A673 (cell line): ENCODE data around the gene DNAJC21. TPM values are rescaled to one million over a fixed set of nuclear protein-coding genes. Genes with fewer than 3 reads are reported as not detected.

ENCODE experiments used
- BruUV-seq: library from RNA; stranded (reverse); fragments of 400-500 nt; replicated peaks from 2 replicates; lab custom pipeline; 2021; lab: Mats Ljungman, UMichigan
- CTCF ChIA-PET: fragments of 300-600 bp; sonication (Branson Sonifier 250); formaldehyde crosslinking; loops from one replicate; lab custom pipeline; 2022; ENCODE audit warnings: antibody characterized with exemption; lab: Charles Lee
- POLR2A ChIA-PET: fragments of 300-600 bp; sonication (Branson Sonifier 250); formaldehyde crosslinking; loops from one replicate; lab custom pipeline; 2022; ENCODE audit warnings: antibody characterized with exemption; ENCODE audit not compliant: low non-redundant PET; lab: Charles Lee
- DNase-seq: peaks from one replicate; pipeline ENCODE4 v3.0.0-alpha.2; 2015; ENCODE audit warnings: low spot score
- H3K27ac ChIP-seq: fragments of 200-600 bp; sonication (generic); 2 replicates; pipeline ENCODE4 v1.5.1; 2016; ENCODE audit warnings: mixed run types, low read depth, mild to moderate bottlenecking, mixed read lengths, antibody characterized with exemption, low read length; ENCODE audit not compliant: poor library complexity, severe bottlenecking
- H3K27me3 ChIP-seq: fragments of 200-600 bp; sonication (generic); replicated peaks from 2 replicates; pipeline ENCODE4 v1.6.1; 2017; ENCODE audit warnings: mixed run types, low read depth, mild to moderate bottlenecking, mixed read lengths, antibody characterized with exemption, low read length; ENCODE audit not compliant: insufficient read depth, poor library complexity
- H3K36me3 ChIP-seq: fragments of 200-600 bp; sonication (generic); 2 replicates; pipeline ENCODE4 v1.6.1; 2016; ENCODE audit warnings: mixed run types, mild to moderate bottlenecking, mixed read lengths, antibody characterized with exemption, low read length; ENCODE audit not compliant: insufficient read depth, poor library complexity, severe bottlenecking
- H3K4me1 ChIP-seq: fragments of 200-600 bp; sonication (generic); 2 replicates; pipeline ENCODE4 v1.6.1; 2017; ENCODE audit warnings: mixed run types, mild to moderate bottlenecking, mixed read lengths, antibody characterized with exemption, low read length; ENCODE audit not compliant: insufficient read depth, poor library complexity, severe bottlenecking
- H3K4me3 ChIP-seq: fragments of 200-600 bp; sonication (generic); 2 replicates; pipeline ENCODE4 v1.5.1; 2016; ENCODE audit warnings: low read depth, mixed run types, mild to moderate bottlenecking, mixed read lengths, low read length; ENCODE audit not compliant: poor library complexity, severe bottlenecking
- H3K9me3 ChIP-seq: fragments of 200-600 bp; sonication (generic); 2 replicates; pipeline ENCODE4 v1.6.1; 2016; ENCODE audit warnings: mixed run types, low read depth, mild to moderate bottlenecking, mixed read lengths, antibody characterized with exemption, low read length; ENCODE audit not compliant: poor library complexity, severe bottlenecking
- EZH2 ChIP-seq: fragments of 200-600 bp; sonication (generic); IDR thresholded peaks from 2 replicates; pipeline ENCODE4 v1.6.1; 2017; ENCODE audit warnings: borderline replicate concordance, low read depth, mild to moderate bottlenecking, mixed read lengths, antibody characterized with exemption, low read length; ENCODE audit not compliant: poor library complexity, severe bottlenecking
- intact Hi-C: fragments of 100-400 bp; cut with micrococcal nuclease; formaldehyde crosslinking; loops from one replicate; pipeline ENCODE4 v1.10.0; 2022; ENCODE audit not compliant: unreplicated experiment
- total RNA-seq: library from RNA; stranded (reverse); gene quantifications from 2 replicates; pipeline ENCODE4 v1.2.3, GENCODE V29; 2021
- TF ChIP-seq, protein P1 (sequence below): fragments of 300-800, 200-600 bp; sonication (generic); conservative IDR thresholded peaks from 2 replicates; pipeline ENCODE4 v1.5.1; 2017; ENCODE audit warnings: low read depth, mild to moderate bottlenecking, antibody characterized with exemption, low read length, moderate library complexity, mixed read lengths

The DNAJC21 gene
- total RNA-seq, 1 experiment from 2014 or later: 48.7 TPM

DNA sequence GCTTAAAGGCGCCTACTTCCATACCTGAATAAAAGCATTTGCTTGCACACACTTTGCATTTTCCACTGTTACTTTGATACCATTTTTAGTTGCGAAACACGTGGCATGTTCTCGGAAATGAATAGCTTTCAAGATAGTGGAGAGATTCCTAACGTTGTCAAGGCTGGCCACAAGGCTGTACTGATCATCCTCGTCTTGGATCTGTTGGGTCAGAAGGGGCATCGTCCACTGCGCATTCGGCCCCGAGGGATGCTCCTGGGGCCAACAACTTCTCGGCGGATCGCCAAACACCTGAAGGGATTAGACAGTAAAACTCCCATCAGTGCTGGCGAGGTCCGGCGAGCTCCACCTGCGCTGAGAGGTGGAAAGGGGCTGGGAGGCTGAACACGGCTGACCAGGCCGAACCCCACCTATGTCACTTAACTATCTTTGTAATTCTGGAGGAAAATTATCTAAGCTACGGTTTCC lies 14.7 kb upstream of the DNAJC21 start:
- BruUV-seq: no TSS peak
- DNase-seq: peak; percentile 21
- Histone ChIP-seq H3K27ac (peak overlapping the region; percentile 89), H3K36me3 (peaks cover 48% of the 10 kb centered on the region), H3K4me1 (peaks cover 15% of the 10 kb centered on the region), H3K27me3 (no peaks in the 10 kb centered on the region), H3K4me3 (peak overlapping the region; percentile 87), H3K9me3 (no peaks in the 10 kb centered on the region)
- CTCF ChIA-PET: no interaction called here
- intact Hi-C loops: no loop called here
- TF ChIP-seq EZH2: no peak
- TF ChIP-seq, protein P1, sequence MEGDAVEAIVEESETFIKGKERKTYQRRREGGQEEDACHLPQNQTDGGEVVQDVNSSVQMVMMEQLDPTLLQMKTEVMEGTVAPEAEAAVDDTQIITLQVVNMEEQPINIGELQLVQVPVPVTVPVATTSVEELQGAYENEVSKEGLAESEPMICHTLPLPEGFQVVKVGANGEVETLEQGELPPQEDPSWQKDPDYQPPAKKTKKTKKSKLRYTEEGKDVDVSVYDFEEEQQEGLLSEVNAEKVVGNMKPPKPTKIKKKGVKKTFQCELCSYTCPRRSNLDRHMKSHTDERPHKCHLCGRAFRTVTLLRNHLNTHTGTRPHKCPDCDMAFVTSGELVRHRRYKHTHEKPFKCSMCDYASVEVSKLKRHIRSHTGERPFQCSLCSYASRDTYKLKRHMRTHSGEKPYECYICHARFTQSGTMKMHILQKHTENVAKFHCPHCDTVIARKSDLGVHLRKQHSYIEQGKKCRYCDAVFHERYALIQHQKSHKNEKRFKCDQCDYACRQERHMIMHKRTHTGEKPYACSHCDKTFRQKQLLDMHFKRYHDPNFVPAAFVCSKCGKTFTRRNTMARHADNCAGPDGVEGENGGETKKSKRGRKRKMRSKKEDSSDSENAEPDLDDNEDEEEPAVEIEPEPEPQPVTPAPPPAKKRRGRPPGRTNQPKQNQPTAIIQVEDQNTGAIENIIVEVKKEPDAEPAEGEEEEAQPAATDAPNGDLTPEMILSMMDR: no peak
- POLR2A ChIA-PET: no interaction called here

DNA sequence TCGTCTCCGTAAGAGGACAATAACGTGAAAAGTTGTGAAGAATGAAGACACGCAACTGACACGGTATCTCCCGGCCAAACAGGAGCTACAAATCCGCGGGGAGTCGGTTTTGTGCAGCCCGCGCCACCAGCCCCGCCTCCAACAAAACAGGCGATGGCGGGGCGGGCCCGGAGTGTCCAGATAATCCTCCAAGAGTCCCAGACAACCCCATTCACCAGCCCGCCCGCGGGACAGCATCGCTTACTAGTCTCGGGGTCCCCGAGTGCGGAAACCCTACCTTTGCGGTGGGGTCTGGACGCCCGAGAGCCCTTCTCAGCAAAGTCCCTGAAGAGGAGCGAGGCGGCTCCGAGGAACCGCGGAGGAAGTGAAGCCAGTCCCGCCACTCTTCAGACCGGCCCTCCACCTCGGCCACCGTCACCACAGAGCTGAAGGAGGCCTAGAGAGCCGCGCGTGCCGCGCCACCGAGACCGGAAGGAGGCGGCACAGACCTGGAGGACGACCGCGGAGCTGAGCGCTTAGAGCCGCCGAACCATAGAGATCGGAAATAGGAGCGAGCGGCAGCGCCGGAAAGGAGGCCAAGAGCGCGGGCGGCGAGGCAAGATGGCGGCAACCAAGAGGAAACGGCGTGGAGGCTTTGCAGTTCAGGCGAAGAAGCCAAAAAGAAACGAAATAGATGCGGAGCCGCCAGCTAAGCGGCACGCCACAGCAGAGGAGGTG lies 14.1 kb upstream of the DNAJC21 start, which contains the start of the genes BRIX1 and RAD1:
Gene BRIX1, plus strand, starts transcription at position 573 of the 717 bp plus-strand sequence. Its CDS starts 28 bp downstream, at position 601.
Gene RAD1, minus strand, starts transcription at position 366 of the 717 bp plus-strand sequence. CDS start 612 bp downstream, outside the sequence.
- Histone ChIP-seq H3K36me3 (peaks cover 49% of the 10 kb centered on the region), H3K27ac (peak within 1 kb of the TSS; percentile 89), H3K27me3 (no peaks in the 10 kb centered on the region), H3K4me3 (peak within 1 kb of the TSS; percentile 87), H3K9me3 (no peaks in the 10 kb centered on the region), H3K4me1 (peaks cover 15% of the 10 kb centered on the region)
- ChIA-PET POLR2A (no interaction called here), CTCF (no interaction called here)
- peak; percentile 99 for DNase-seq
- BruUV-seq: no TSS peak
- intact Hi-C loops: no loop called here
- TF ChIP-seq, protein P1: no peak
- no peak for TF ChIP-seq EZH2

DNA sequence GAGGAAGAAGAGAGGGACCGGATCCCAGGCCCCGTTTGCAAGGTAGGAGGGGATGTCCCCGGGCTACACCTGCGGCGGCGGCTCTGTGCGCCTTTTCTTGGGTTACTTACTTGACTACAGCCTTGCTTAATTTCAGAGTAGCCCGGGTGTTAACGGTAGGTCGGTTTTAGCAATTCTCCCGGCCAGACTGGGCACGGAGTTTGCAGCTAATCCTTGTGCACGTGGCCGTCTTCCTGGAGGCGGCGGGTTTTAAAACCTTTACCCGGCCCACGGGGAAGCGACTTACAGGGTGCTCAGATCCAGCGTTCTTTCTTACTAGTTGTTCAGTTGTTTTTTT lies 13.5 kb upstream of the DNAJC21 start:
- H3K4me1 ChIP-seq: peaks cover 15% of the 10 kb centered on the region
- POLR2A ChIA-PET: no interaction called here
- H3K27me3 ChIP-seq: no peaks in the 10 kb centered on the region
- peaks cover 52% of the 10 kb centered on the region for H3K36me3 ChIP-seq
- intact Hi-C loops: no loop called here
- no peaks in the 10 kb centered on the region for H3K9me3 ChIP-seq
- TF ChIP-seq, protein P1: no peak
- no peak for TF ChIP-seq EZH2
- BruUV-seq: TSS peak; percentile 74
- H3K4me3 ChIP-seq: peak overlapping the region; percentile 87
- peak overlapping the region; percentile 89 for H3K27ac ChIP-seq
- no peak for DNase-seq
- CTCF ChIA-PET: no interaction called here
